Mesendoderm (in vitro differentiated cells): Measurements from ENCODE around the gene SLC10A3.

Experiments
- DNase-seq: peaks from one replicate; pipeline ENCODE4 v3.0.0; 2013
- H2AK5ac ChIP-seq: 2 replicates; pipeline ENCODE4 v1.6.1; 2013; ENCODE audit warnings: low read length, inconsistent platforms
- H2BK120ac ChIP-seq: 2 replicates; pipeline ENCODE4 v1.6.1; 2013; ENCODE audit warnings: low read depth, mild to moderate bottlenecking, low read length, moderate library complexity, mixed read lengths
- H2BK15ac ChIP-seq: replicated peaks from 2 replicates; pipeline ENCODE4 v1.6.1; 2013; ENCODE audit warnings: low read depth, mild to moderate bottlenecking, moderate library complexity
- H2BK5ac ChIP-seq: 2 replicates; pipeline ENCODE4 v1.6.1; 2013; ENCODE audit warnings: low read length, inconsistent platforms
- H3K18ac ChIP-seq: 2 replicates; pipeline ENCODE4 v1.6.1; 2013; ENCODE audit warnings: mild to moderate bottlenecking, low read length, mixed read lengths
- H3K23ac ChIP-seq: one replicate; pipeline ENCODE4 v1.6.1; 2013; ENCODE audit warnings: low read length
- H3K27ac ChIP-seq: 2 replicates; pipeline ENCODE4 v1.5.1; 2013; ENCODE audit warnings: low read depth, mild to moderate bottlenecking, inconsistent platforms, low read length, moderate library complexity
- H3K27me3 ChIP-seq: 2 replicates; pipeline ENCODE4 v1.6.1; 2013; ENCODE audit warnings: low read length, control low read depth, mild to moderate bottlenecking, inconsistent platforms; ENCODE audit not compliant: insufficient read depth, poor library complexity
- H3K36me3 ChIP-seq: 2 replicates; pipeline ENCODE4 v1.6.1; 2013; ENCODE audit warnings: low read length, inconsistent platforms; ENCODE audit not compliant: control insufficient read depth, insufficient read depth
- H3K4ac ChIP-seq: one replicate; pipeline ENCODE4 v1.6.1; 2013; ENCODE audit warnings: low read depth, mild to moderate bottlenecking, low read length, moderate library complexity
- H3K4me1 ChIP-seq: 2 replicates; pipeline ENCODE4 v1.6.1; 2013; ENCODE audit warnings: low read depth, low read length, inconsistent platforms; ENCODE audit not compliant: control insufficient read depth
- H3K4me2 ChIP-seq: 2 replicates; pipeline ENCODE4 v1.6.1; 2013; ENCODE audit warnings: low read length
- H3K4me3 ChIP-seq: 2 replicates; pipeline ENCODE4 v1.5.1; 2013; ENCODE audit warnings: mild to moderate bottlenecking, low read length
- H3K56ac ChIP-seq: one replicate; pipeline ENCODE4 v1.6.1; 2013; ENCODE audit warnings: low read length
- H3K79me1 ChIP-seq: 2 replicates; pipeline ENCODE4 v1.6.1; 2013; ENCODE audit warnings: low read length, inconsistent platforms
- H3K79me2 ChIP-seq: 2 replicates; pipeline ENCODE4 v1.6.1; 2013; ENCODE audit warnings: mild to moderate bottlenecking, low read length; ENCODE audit not compliant: control insufficient read depth, insufficient read depth
- H3K9ac ChIP-seq: 2 replicates; pipeline ENCODE4 v1.6.1; 2013; ENCODE audit warnings: low read length, inconsistent platforms
- H4K5ac ChIP-seq: one replicate; pipeline ENCODE4 v1.6.1; 2013; ENCODE audit warnings: low read length
- H4K8ac ChIP-seq: one replicate; pipeline ENCODE4 v1.6.1; 2013; ENCODE audit warnings: low read depth, mild to moderate bottlenecking, control low read depth, low read length, moderate library complexity
- WGBS: extraction: QIAGEN DNeasy Blood & Tissue Kit; methylation state at CpG from one replicate; pipeline ENCODE4 v1.1.7; 2013; ENCODE audit warnings: low lambda C conversion rate, missing lambda C conversion rate; ENCODE audit not compliant: insufficient coverage; ENCODE audit errors: extremely low coverage; 5-methylcytosine and 5-hydroxymethylcytosine counted together

SLC10A3 gene

DNA sequence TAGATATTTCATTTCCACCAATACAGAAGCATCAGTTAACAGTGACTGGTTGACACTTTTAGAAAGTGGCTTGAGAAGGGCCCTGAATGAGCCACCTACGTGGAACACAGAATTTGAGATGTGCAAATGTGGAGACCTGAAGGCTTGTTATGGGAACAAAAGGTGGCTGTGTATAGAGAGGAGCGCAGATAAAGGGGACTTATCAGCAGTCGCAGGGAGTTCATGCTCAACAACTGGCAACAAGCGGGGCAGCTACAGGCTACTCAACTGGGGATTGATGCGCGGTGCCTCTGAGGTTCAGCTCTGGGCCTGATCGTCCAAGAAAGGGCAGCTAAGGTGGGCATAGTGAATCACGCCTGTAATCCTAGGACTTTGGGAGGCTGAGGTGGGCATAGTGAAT lies 29.0 kb upstream of the SLC10A3 start:
- no peak overlapping the region for H3K27ac ChIP-seq
- H3K4me3 ChIP-seq = no peak overlapping the region
- H4K8ac ChIP-seq = no peak overlapping the region
- H2BK120ac ChIP-seq = no peak overlapping the region
- WGBS = no CpG with 5 or more reads among the region's 8 CpGs
- no peak overlapping the region for H2BK5ac ChIP-seq
- H3K27me3 ChIP-seq = no peaks in the 10 kb centered on the region
- H3K79me2 ChIP-seq = no peaks in the 10 kb centered on the region
- H3K79me1 ChIP-seq = no peaks in the 10 kb centered on the region
- no peak overlapping the region for H3K4ac ChIP-seq
- H4K5ac ChIP-seq = no peak overlapping the region
- no peaks in the 10 kb centered on the region for H3K4me1 ChIP-seq
- no peak overlapping the region for H2AK5ac ChIP-seq
- no peak overlapping the region for H3K56ac ChIP-seq
- no peak for DNase-seq
- no peaks in the 10 kb centered on the region for H3K36me3 ChIP-seq
- H3K18ac ChIP-seq = no peak overlapping the region
- no peak overlapping the region for H3K23ac ChIP-seq
- H2BK15ac ChIP-seq = no peak overlapping the region
- H3K4me2 ChIP-seq = no peak overlapping the region
- no peak overlapping the region for H3K9ac ChIP-seq

DNA sequence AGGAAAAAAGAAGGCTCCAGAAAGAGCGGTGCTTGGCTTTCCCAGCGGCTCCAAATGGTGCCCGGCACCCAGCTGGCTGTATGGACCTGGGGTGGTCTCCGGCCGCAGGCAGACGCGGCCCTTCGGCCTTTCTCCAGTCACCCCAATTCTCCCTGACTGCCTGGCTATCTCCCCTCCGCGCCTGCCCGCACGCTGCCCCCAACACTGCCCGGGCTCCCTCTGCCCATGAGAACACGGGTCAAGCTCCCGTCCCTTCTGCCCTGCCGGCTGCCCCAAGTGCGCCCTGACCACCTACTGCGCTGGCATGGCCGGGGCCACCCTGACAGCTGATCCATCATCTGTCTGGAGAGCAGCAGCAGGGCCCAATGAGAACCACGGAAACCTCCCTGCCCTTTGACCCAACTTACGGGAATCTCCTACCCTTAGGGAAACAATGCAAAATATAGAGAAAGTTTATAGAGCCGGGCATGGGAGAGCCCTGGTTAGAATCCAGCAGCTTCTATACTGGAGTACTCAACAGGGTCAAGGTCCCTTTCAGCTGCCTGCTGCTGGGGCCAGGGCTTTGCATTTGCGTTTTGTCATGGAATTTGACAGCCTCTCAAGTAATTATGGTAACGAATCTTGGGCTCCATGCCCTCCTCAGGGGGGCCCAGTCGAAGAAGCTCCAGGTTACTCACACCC lies 26.8 kb upstream of the SLC10A3 start:
- H4K8ac ChIP-seq = no peak overlapping the region
- WGBS = no CpG with 5 or more reads among the region's 25 CpGs
- H3K9ac ChIP-seq = peak overlapping the region; percentile 40
- H3K56ac ChIP-seq = peak overlapping the region; percentile 88
- H2BK120ac ChIP-seq = no peak overlapping the region
- H3K23ac ChIP-seq = no peak overlapping the region
- H3K36me3 ChIP-seq = no peaks in the 10 kb centered on the region
- H2BK5ac ChIP-seq = no peak overlapping the region
- H2BK15ac ChIP-seq = no peak overlapping the region
- H3K4ac ChIP-seq = no peak overlapping the region
- H3K79me1 ChIP-seq = no peaks in the 10 kb centered on the region
- H4K5ac ChIP-seq = no peak overlapping the region
- no peak overlapping the region for H3K4me3 ChIP-seq
- H3K18ac ChIP-seq = peak overlapping the region; percentile 1
- peak; percentile 88 for DNase-seq
- H2AK5ac ChIP-seq = no peak overlapping the region
- no peak overlapping the region for H3K27ac ChIP-seq
- H3K27me3 ChIP-seq = no peaks in the 10 kb centered on the region
- H3K4me1 ChIP-seq = no peaks in the 10 kb centered on the region
- peak overlapping the region; percentile 78 for H3K4me2 ChIP-seq
- no peaks in the 10 kb centered on the region for H3K79me2 ChIP-seq

DNA sequence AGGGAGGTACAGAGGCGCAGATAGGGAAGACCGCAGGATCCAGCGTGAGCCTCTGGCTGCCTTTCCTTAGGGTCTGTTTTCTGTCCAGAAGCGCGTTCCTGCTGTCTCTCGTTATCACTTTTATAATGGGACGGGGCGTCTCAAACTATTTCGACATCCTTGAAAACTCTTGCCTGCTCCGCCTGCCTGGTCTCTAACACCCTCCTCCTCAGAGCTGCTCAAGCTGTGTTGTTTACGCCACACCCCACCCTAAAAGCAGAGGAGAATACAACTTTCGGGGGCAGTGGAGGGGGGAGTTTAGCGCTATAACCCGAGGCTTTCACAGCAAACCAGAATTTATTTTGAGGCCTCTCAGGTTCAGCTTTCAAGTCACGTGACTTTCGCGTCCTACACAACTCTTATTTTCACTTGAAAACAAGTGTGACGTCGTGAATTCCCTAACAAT lies 26.2 kb upstream of the SLC10A3 start:
- no CpG with 5 or more reads among the region's 19 CpGs for WGBS
- Histone ChIP-seq H3K4me2 (peak overlapping the region; percentile 78), H3K79me2 (no peaks in the 10 kb centered on the region), H3K9ac (peak overlapping the region; percentile 83), H3K79me1 (no peaks in the 10 kb centered on the region), H2AK5ac (no peak overlapping the region), H3K4me1 (no peaks in the 10 kb centered on the region), H4K5ac (no peak overlapping the region), H2BK5ac (no peak overlapping the region), H3K36me3 (no peaks in the 10 kb centered on the region), H3K27ac (peak overlapping the region; percentile 84), H4K8ac (peak overlapping the region; percentile 39), H3K4me3 (peak overlapping the region; percentile 47), H3K4ac (no peak overlapping the region), H3K18ac (peak overlapping the region; percentile 61), H2BK120ac (no peak overlapping the region), H3K56ac (peak overlapping the region; percentile 88), H3K23ac (no peak overlapping the region), H3K27me3 (no peaks in the 10 kb centered on the region), H2BK15ac (no peak overlapping the region)
- DNase-seq = peak; percentile 65

DNA sequence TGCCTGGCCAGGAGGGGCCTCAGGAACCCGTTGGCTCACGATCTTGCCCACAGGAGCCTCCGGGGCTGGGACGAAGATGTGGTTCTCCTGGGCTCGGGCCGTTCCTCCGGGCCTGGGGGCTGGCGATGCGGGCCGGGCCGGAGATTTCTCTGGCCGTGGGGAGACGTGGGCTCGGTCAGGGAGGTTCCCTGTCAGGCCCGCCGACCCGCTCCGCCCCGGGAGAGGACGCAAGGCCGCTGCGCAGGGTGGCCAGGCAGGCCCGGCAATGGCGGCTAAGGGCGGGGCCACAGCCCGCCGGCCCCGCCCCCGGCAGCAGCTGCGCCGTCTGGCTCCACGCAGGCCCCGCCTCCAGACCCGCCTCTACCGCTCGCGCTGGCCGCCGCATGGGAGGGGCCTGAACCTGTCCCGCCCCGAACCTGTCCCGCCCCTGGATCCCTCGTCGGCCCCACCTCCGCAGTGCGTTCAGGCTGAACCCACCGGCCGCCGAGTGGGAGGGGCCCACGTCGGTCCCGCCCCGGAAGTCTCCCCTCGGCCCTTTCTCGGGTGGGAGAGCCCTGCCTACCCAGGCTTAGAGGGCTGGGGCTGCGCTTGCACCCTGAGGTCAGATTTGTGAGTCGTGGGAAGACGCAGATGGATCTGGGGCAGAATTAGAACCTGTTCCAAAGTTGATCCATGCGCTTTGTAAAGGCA lies 25.7 kb upstream of the SLC10A3 start, which contains the start of gene FAM3A:
FAM3A (minus strand) TSS at position 267 of the 690 bp plus-strand sequence. CDS start 460 bp downstream, outside the sequence.
- WGBS = no CpG with 5 or more reads among the region's 59 CpGs
- peak within 1 kb of the TSS; percentile 39 for H4K8ac ChIP-seq
- H3K4me1 ChIP-seq = no peaks in the 10 kb centered on the region
- H3K4ac ChIP-seq = no peak within 1 kb of the TSS
- H3K27me3 ChIP-seq = no peaks in the 10 kb centered on the region
- H3K4me2 ChIP-seq = peak within 1 kb of the TSS; percentile 78
- peak; percentile 89 for DNase-seq
- H3K79me2 ChIP-seq = no peaks in the 10 kb centered on the region
- H3K18ac ChIP-seq = peak within 1 kb of the TSS; percentile 69
- peak within 1 kb of the TSS; percentile 83 for H3K9ac ChIP-seq
- no peak within 1 kb of the TSS for H4K5ac ChIP-seq
- H3K36me3 ChIP-seq = no peaks in the 10 kb centered on the region
- H2BK120ac ChIP-seq = no peak within 1 kb of the TSS
- H2BK15ac ChIP-seq = no peak within 1 kb of the TSS
- peak within 1 kb of the TSS; percentile 88 for H3K56ac ChIP-seq
- H2AK5ac ChIP-seq = no peak within 1 kb of the TSS
- H3K79me1 ChIP-seq = no peaks in the 10 kb centered on the region
- H3K4me3 ChIP-seq = peak within 1 kb of the TSS; percentile 47
- no peak within 1 kb of the TSS for H3K23ac ChIP-seq
- H3K27ac ChIP-seq = peak within 1 kb of the TSS; percentile 84
- H2BK5ac ChIP-seq = no peak within 1 kb of the TSS

DNA sequence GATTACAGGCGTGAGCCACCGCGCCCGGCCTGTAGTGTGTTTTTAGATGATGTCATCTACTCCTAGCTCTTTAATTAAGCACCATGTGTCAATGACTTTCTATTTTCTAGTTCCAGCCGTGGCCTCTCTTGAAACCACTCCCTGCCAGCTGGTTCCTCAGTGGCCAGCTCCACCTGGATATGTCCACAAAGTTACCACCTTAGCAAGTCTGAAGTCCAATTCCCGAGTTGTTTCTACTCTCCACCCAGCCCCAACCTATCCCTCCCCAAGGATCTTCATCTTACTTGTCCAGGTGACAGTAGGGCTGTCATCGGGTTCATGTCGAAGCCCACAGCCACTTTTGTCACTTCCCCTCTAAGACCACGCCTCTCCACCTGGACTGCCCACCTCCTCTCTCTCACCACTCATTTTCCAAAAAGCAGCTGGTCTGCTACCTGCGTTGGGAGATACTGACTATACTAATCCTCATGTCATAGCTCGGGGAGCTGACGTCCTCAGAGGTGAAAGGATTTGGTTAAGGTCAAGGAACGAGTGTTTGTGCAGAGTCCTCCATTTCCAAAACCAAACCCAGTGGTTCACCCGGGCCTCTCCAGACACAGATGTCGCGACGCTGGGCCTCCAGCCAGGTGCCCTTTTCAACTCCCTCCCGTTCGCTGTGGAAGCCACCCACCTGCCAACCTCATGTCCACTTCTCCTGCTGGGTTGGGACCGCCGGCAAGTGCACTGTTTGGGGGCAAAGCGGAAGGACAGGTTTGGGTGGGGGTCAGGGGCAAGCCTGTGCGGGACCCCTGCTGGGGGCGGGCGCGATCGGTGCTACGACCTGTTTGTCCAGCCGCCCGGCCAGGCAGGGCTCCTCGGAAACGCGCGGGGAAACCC lies 24.9 kb upstream of the SLC10A3 start:
- no CpG with 5 or more reads among the region's 34 CpGs for WGBS
- no peak overlapping the region for H3K4ac ChIP-seq
- no peaks in the 10 kb centered on the region for H3K79me1 ChIP-seq
- H3K23ac ChIP-seq = no peak overlapping the region
- DNase-seq = no peak
- H3K4me3 ChIP-seq = peak overlapping the region; percentile 38
- no peak overlapping the region for H4K5ac ChIP-seq
- H2BK15ac ChIP-seq = no peak overlapping the region
- peak overlapping the region; percentile 14 for H3K4me2 ChIP-seq
- no peak overlapping the region for H4K8ac ChIP-seq
- H3K4me1 ChIP-seq = no peaks in the 10 kb centered on the region
- no peaks in the 10 kb centered on the region for H3K79me2 ChIP-seq
- peak overlapping the region; percentile 80 for H3K56ac ChIP-seq
- H2BK120ac ChIP-seq = no peak overlapping the region
- no peaks in the 10 kb centered on the region for H3K36me3 ChIP-seq
- no peaks in the 10 kb centered on the region for H3K27me3 ChIP-seq
- no peak overlapping the region for H3K27ac ChIP-seq
- no peak overlapping the region for H2BK5ac ChIP-seq
- H3K9ac ChIP-seq = peak overlapping the region; percentile 75
- no peak overlapping the region for H2AK5ac ChIP-seq
- H3K18ac ChIP-seq = peak overlapping the region; percentile 69
